Activated CD4-positive, CD25-positive, alpha-beta regulatory T cell treated with anti-CD3 and anti-CD28 coated beads, Interleukin-2, amount 50 U/mL, for 16 hours (primary cell): ENCODE results near the gene OR10W1.

ENCODE experiments used
- DNase-seq: peaks from one replicate; pipeline ENCODE4 v3.0.0-alpha.2; 2020; ENCODE audit warnings: low read depth, low spot score

Gene OR10W1, protein sequence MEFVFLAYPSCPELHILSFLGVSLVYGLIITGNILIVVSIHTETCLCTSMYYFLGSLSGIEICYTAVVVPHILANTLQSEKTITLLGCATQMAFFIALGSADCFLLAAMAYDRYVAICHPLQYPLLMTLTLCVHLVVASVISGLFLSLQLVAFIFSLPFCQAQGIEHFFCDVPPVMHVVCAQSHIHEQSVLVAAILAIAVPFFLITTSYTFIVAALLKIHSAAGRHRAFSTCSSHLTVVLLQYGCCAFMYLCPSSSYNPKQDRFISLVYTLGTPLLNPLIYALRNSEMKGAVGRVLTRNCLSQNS

DNA sequence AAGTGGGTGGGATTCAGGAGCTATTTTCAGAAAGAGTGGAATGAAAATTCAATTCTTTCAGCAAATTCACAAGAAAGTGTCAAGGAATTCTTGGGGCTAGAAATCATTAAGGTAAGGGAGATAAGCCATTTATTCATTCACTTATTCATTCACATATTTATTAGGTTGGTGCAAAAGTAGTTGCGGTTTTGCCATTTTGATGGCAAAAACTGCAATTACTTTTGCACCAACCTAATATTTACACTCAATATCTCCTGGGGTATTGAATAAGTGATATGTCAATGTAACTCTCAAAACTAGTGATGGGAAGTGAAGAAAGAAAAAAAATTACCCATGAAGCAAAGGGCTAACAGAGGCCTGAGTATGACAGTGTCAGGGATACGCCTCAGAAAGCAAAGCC, at the start of gene OR10W1:
Gene OR10W1 (minus strand): TSS at position 119 of the 400 bp plus-strand sequence. CDS start 402 bp downstream, outside the sequence.
- no peak for DNase-seq

DNA sequence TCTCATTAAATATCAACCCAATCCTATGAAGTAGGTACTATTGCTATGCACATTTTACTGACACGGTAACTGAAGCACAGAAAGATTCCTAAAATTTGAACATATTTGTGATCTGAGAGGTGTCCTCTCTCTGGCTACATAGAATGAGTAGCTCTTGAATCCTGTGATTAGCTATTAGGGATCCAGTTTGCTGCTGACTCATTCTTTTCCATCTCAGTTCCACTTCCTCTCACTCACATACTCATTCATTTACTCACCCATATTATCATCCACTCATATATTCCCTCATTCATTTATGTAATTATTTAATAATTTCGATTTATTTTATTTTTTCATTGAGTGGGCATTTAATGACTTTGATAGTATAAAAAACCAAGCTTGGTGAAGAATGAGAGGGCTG, 48.1 kb upstream of the OR10W1 start:
- DNase-seq = no peak

DNA sequence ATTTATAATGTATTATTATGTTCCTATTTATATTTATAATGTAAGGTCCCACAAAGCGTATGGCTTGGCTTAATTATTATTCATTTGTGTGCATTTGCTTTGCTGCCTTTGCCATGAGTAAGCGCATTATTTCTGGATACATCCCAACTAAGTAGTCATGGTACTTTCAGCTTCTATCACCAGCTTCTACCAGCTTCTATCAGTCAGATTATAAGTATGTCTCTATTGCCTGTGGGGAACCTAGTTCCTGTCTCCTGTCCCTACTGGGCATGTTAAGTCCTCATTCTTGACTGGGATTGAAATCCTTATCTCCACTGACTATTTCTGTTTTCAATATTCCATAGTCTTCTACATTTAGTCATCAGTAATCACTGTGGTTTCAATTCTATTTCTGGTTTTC, 33.5 kb upstream of the OR10W1 start:
- DNase-seq = no peak

DNA sequence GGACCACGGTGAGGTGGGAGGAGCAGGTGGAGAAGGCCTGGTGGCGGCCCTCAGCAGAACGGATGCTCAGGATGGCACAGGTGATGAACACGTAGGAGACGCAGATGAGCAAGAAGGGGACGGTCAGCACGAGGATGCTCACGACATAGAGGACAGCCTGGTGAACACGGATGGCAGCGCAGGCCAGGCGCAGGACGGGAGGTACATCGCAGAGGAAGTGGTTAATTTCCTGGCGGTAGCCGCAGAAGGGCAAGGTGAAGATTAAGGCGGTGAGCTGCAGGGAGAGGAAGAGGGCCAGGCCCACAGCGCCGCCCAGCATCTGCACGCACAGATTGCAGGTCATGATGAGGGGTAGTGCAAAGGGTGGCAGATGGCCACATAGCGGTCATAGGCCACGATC, 24.0 kb upstream of the OR10W1 start:
- DNase-seq = no peak

DNA sequence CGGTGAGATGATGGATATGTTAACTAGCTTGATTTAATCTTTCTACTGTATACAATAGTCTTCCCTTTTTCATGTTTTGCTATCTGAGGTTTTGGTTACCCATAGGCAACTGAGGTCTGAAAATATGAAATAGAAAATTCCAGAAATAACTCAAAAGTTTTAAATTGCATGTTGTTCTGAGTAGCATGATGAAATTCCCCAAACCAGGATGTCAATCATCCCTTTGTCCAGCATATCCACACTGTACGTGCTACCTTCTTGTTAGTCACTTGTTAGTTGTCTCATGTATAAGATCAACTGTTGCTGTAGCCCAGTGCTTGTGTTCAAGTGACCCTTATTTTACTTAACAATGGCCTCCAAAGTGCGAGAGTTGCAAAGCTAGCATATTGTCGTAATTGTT, 21.2 kb upstream of the OR10W1 start:
- DNase-seq = no peak

DNA sequence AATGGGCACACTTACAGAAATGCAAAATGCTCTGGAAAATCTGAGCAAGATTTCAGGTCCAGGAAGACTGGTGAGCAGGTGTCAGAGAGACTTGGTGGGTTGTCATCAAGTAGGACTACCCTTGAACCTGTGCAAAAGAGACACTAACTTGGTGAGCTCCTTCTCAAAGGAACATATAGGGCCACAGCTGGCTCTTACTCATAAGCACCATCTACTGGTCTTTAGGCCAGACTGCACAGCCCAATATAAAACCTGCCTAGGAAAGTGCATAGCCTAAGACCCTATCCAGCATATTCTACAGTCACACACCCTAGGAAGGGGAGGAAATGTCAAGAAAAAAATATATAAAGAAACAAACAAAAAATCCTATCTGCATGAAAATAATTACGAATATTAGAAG, 18.2 kb upstream of the OR10W1 start:
- DNase-seq = no peak

DNA sequence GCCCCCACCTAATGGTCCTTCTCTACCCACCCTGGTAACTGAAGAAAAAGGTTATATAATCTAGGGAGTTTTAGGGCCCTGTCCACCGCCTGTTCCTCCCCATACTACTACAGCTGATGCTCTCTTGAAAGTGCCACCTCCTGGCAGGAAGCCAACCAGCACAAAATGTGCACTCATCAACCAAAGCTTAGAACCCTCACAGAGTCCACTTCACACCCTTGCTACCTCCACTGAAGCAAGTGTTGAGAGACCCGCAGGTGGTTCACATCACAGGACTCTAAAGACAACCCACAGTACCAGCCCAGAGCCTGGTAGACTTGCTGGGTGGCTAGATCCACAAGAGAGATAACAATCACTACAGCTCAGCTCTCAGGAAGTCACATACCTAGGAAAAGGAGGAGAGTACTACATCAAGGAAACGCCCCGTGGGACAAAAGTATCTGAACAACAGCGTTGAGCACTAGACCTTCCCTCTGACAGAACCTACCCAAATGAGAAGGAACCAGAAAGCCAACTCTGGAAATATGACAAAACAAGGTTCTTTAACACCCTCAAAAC, 17.5 kb upstream of the OR10W1 start:
- no peak for DNase-seq

DNA sequence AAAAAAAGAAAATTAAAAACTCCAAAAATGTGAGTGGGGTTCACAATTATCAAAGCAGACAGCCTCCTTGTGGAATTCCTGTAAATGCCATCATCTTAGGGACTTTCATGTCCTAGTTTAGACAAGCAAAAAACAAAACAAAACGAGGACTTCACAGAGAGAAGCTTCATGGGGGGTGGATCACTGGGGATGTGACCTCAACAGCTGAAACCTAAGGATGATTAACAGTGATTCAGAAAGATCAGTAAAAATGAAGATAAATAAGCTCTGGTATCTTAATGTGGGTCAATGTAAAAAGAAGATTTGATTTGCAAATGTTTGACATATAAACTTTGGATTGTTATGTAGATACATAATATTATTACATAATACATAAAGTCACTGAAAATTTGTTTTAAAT, 8.1 kb upstream of the OR10W1 start:
- DNase-seq = no peak

DNA sequence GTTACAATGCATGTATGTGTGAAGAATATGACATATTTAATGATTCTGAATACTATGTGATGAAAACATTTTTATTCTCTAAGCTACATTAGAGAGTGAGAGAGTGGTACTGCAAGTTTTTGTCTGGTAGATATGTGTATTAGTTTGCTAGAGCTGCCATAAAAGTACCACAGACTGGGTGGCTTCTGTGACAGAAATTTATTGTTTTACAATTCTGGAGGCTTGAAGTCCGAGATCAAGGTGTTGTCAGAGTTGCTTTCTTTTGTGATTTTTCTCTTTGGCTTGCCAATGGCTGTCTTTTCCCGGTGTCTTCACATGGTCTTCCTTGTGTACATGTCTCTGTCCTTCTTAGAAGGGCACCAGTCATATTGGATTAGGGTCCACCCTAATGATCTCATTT, 6.9 kb upstream of the OR10W1 start:
- DNase-seq = no peak

DNA sequence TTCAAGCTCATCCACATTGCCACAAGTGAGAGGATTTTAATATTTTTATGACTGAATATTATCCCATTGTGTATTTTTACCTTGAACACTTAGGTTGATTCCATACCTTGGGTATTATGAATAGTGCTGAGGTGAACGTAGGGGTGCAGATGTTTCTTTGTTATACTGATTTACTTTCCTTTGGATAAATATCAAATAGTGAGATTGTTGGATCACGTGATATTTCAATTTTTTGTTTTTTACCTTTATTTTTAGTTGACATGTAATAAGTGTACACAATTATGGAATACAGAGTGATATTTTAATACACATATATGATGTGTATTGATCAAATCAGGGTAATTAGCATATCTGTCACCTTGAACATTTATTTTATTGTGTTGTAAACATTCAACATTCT, 8.1 kb downstream of the OR10W1 start:
- DNase-seq = no peak

DNA sequence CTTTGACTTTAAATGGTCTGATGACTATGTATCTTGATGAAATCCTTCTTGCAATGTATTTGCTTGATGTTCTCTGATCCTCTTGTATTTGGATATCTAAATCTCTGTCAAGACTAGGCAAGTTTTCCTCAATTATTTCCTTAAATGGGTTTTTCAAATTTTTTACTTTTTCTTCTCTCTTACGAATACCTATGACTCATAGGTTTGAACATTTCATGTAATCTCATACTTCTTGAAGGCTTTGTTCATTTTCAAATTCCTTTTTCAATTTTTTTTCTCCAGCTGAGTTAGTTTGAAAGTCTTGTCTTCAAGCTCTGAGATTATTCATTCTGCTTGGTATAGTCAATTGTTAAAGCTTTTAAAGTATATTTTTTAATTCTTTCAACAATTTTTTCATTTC, 13.1 kb downstream of the OR10W1 start:
- DNase-seq = no peak

DNA sequence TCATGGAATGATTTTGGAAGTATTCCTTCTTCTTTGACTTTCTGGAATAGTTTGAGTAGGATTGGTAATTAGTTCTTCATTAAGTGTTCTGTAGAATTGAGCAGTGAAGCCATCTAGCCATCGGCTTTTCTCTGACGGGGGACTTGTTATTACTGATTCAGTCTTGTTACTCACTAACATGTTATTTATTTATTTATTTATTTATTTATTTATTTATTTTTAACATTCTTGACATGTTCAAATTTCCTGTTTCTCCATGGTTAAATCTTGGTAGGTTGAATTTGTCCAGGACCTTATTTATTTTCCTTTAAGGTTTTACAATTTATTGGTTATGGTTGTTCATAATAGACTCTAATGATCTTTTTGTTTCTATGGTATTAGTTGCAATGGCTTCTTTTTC, 24.1 kb downstream of the OR10W1 start:
- no peak for DNase-seq

DNA sequence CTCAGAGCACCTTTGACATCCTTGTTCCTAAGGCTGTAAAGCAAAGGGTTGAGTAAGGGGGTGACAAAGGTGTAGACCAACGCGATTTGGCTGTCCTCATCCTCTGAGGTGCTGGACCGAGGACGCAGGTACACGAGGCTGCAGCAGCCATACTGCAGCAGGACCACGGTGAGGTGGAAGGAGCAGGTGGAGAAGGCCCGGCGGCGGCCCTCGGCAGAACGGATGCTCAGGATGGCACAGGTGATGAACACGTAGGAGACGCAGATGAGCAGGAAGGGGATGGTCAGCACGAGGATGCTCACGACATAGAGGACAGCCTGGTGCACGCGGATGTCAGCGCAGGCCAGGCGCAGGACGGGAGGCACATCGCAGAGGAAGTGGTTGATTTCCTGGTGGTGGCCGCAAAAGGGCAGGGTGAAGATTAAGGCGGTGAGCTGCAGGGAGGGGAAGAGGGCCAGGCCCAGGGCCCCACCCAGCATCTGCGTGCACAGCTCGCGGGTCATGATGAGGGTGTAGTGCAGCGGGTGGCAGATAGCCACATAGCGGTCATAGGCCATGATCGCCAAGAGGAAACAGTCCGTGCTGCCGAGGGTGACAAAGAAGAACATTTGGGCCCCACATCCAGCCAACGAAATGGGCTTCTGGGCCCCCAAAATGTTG, 40.0 kb downstream of the OR10W1 start:
- no peak for DNase-seq

DNA sequence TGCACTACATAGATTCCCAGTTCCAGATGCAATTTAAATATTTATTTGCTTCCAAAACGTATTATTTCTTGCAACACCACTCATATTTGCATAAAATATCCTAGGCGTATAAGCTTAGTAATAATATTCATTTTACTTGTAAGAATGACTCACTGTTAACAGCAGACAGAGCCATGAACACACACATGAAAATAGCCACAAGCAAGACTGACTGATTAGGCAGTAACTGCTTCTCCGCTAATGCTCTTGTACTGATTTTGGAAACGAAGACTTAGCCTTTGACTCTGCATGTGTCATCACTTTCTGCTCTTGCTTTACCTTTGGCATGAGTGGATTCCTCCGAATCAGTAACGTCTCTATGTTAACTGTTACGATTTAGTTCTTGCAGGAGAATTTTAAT, 45.3 kb downstream of the OR10W1 start:
- DNase-seq = no peak
